Lower lobe of right lung (tissue), 2 donors: ENCODE measurements around the gene NXPE3. TPM values are rescaled to one million over a fixed set of nuclear protein-coding genes. Genes with fewer than 3 reads are reported as not detected.

Experiments
- ATAC-seq, 2 donors: fragments of 200-7000 bp; cut with Tn5 transposase; one replicate each; pipeline ENCODE4 v1.9.1; 2020 to 2022; ENCODE audit warnings: mild to moderate bottlenecking in 2 of 2, moderate library complexity in 2 of 2
- DNase-seq: peaks from one replicate; pipeline ENCODE4 v3.0.0-alpha.2; 2020
- H3K27ac ChIP-seq: fragments of 200-600 bp; one replicate; pipeline ENCODE4 v1.8.0; 2022
- H3K27me3 ChIP-seq: fragments of 200-600 bp; one replicate; pipeline ENCODE4 v1.8.0; 2022; ENCODE audit warnings: low read depth
- H3K36me3 ChIP-seq: fragments of 200-600 bp; one replicate; pipeline ENCODE4 v1.8.0; 2022; ENCODE audit warnings: mild to moderate bottlenecking
- H3K4me1 ChIP-seq: fragments of 200-600 bp; one replicate; pipeline ENCODE4 v1.8.0; 2022
- H3K4me3 ChIP-seq: fragments of 200-600 bp; one replicate; pipeline ENCODE4 v1.8.0; 2022; ENCODE audit warnings: mild to moderate bottlenecking
- H3K9me3 ChIP-seq: fragments of 200-600 bp; one replicate; pipeline ENCODE4 v1.8.0; 2022
- intact Hi-C: fragments of 100-400 bp; cut with DNase I; formaldehyde crosslinking; loops from one replicate; pipeline ENCODE4 v1.11.0; 2022
- total RNA-seq: library from RNA; stranded (reverse); fragmentation: NEBNext Ultra II Directional; extraction: Animal tissue kit (Norgen Biotek cat#: 25700); gene quantifications from one replicate; pipeline ENCODE4 v1.2.1, GENCODE V29; 2021
- TF ChIP-seq, protein P1 (sequence below): fragments of 200-600 bp; IDR thresholded peaks from one replicate; pipeline ENCODE4 v1.8.0; 2022; ENCODE audit warnings: antibody characterized with exemption, mild to moderate bottlenecking
- donor health status: DM: no; HTN: yes; CAD: no; lungs with severe emphysema.

The NXPE3 gene
- total RNA-seq, 1 donor from 2014 or later = 22.0 TPM

DNA sequence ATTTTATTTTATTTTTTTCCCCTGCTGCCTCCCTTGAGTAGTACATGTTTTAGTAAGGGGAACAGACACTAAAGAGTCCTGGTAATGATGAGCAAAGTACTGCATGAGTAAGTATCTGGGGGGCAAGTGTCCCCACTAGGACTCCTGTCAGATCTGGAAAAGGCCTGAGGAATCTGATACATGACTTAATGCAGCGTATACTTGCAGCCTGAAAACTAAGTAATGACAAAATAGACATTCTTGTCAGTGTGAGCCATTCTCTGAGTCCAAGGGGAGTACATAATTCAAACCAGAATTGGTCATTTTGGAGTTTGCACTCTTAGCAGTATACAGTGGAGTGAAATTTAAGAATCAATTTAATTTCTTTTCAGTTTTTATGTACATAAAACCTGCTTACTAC is 27.5 kb downstream of the NXPE3 start:
- intact Hi-C loops = no loop called here
- ATAC-seq (no peak), DNase-seq (no peak)
- H3K27me3 ChIP-seq = no peaks in the 10 kb centered on the region
- no peaks in the 10 kb centered on the region for H3K9me3 ChIP-seq
- no peak overlapping the region for H3K4me3 ChIP-seq
- peaks cover 13% of the 10 kb centered on the region for H3K36me3 ChIP-seq
- no peak overlapping the region for H3K27ac ChIP-seq
- TF ChIP-seq, protein P1, sequence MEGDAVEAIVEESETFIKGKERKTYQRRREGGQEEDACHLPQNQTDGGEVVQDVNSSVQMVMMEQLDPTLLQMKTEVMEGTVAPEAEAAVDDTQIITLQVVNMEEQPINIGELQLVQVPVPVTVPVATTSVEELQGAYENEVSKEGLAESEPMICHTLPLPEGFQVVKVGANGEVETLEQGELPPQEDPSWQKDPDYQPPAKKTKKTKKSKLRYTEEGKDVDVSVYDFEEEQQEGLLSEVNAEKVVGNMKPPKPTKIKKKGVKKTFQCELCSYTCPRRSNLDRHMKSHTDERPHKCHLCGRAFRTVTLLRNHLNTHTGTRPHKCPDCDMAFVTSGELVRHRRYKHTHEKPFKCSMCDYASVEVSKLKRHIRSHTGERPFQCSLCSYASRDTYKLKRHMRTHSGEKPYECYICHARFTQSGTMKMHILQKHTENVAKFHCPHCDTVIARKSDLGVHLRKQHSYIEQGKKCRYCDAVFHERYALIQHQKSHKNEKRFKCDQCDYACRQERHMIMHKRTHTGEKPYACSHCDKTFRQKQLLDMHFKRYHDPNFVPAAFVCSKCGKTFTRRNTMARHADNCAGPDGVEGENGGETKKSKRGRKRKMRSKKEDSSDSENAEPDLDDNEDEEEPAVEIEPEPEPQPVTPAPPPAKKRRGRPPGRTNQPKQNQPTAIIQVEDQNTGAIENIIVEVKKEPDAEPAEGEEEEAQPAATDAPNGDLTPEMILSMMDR = no peak
- H3K4me1 ChIP-seq = peaks cover 13% of the 10 kb centered on the region

DNA sequence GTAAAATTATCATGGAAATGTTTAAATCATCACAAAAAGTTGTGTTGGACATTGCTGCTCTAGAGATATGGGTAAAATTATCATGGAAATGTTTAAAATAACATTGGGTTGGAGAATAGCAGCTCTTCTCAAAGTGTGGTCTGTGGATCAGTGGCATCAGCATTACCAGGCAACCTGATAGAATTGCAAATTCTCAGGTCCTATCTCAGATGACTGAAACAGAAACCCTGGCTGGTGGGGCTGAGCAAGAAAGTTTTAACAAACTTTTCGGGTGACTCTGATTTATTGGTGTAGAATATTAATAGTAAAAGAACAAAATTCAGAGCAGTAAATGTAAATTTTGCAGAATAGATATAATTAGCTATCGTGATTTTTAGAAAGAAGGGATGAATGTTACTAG is 28.9 kb downstream of the NXPE3 start:
- Histone ChIP-seq H3K36me3 (peaks cover 5% of the 10 kb centered on the region), H3K9me3 (no peaks in the 10 kb centered on the region), H3K4me1 (peaks cover 13% of the 10 kb centered on the region), H3K27ac (no peak overlapping the region), H3K4me3 (no peak overlapping the region), H3K27me3 (no peaks in the 10 kb centered on the region)
- TF ChIP-seq, protein P1 = no peak
- ATAC-seq (no peak), DNase-seq (no peak)
- intact Hi-C loops = no loop called here

DNA sequence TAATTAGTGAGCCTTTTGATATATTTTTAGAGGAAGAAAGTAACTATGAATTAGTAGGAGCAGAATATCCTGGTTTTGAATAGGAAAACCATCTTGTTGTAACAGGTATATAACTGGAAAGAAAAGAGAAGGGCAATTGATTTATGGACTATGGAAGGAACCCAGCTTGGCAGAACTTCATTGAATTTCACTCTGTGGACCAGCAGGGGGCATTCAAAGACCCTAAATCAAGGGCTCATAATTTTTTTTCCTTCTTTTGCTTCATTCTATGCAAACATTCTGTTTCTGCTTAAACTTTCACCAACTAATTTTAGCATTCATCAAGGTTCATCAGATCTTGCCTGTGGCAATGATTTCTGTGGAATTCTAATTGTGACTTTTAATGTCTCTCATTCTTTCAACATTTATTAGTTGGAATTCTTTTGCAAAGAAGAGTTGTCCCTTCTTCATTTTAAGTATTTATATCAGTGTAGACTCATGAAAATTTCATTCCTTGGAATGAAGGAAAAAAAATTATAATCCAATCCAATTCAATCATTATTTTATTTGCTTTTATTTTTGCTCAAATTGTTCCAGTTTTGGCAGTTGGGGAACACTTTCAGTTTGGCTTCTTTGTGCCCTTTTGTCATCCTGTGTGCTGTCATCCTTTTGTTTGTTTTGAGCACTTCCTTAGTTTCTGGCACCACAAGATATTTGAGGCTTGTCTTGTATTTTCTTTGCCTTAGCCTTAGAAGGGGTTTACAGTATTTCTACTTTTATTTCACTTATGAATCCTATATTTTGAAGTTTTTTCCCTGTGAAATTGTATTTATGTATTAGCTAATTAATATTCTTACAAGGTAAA is 30.4 kb downstream of the NXPE3 start:
- peaks cover 26% of the 10 kb centered on the region for H3K4me1 ChIP-seq
- ATAC-seq (peak; percentile 71 to 73), DNase-seq (no peak)
- TF ChIP-seq, protein P1 = peak; percentile 69
- H3K36me3 ChIP-seq = no peaks in the 10 kb centered on the region
- peak overlapping the region; percentile 61 for H3K27ac ChIP-seq
- H3K4me3 ChIP-seq = no peak overlapping the region
- no peaks in the 10 kb centered on the region for H3K9me3 ChIP-seq
- intact Hi-C loops = loop anchor here (5.0 kb wide), 1 partner anchor 418 kb away; no protein-coding TSS in a partner anchor
- no peaks in the 10 kb centered on the region for H3K27me3 ChIP-seq

DNA sequence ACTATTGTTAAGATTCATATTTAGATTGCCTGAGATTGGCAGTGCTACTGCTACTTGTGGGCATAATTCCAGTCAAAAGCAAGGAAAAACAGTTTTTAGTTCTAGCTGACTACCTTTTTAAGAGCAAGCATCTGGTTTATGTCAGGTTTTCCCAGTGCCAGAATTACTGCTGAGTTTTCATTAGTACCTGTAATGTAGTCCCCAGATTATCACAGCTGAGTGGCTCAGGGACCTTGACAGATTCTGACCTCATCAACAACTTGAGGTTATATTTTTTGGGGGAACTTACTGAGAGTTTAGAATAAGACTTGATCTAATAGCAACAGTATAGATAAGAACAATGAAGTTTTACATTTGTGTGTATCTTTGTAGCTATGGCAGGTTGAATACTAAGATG is 31.0 kb downstream of the NXPE3 start:
- Histone ChIP-seq H3K4me1 (peaks cover 26% of the 10 kb centered on the region), H3K27me3 (no peaks in the 10 kb centered on the region), H3K4me3 (no peak overlapping the region), H3K27ac (peak overlapping the region; percentile 61), H3K9me3 (no peaks in the 10 kb centered on the region), H3K36me3 (no peaks in the 10 kb centered on the region)
- ATAC-seq (no peak), DNase-seq (no peak)
- TF ChIP-seq, protein P1 = no peak
- intact Hi-C loops = loop anchor here (5.0 kb wide), 1 partner anchor 417 kb away; no protein-coding TSS in a partner anchor

DNA sequence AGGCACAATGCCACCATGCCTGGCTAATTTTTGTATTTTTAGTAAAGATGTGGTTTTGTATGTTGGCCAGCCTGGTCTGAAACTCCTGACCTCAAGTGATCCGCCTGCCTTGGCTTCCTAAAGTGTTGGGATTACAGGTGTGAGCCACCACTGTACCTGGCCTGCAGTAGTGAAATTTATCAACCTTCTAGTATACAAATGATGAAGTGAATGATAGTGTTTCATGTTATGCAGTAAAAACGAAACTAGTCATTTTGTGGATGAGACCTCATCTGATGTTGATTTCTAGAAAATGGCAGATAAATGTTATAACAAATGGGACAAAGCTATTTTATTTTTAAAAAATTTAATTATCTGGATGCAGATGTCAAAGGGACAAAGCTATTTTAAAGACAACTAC is 32.9 kb downstream of the NXPE3 start:
- intact Hi-C loops = loop anchor here (5.0 kb wide), 1 partner anchor 415 kb away; no protein-coding TSS in a partner anchor
- no peak for DNase-seq

More for the DNA sequence above, 32.9 kb downstream of the NXPE3 start:
- Histone ChIP-seq H3K9me3 (no peaks in the 10 kb centered on the region), H3K36me3 (peaks cover under 1% of the 10 kb centered on the region), H3K27ac (no peak overlapping the region), H3K4me3 (no peak overlapping the region), H3K4me1 (peaks cover 26% of the 10 kb centered on the region), H3K27me3 (no peaks in the 10 kb centered on the region)
- no peak for ATAC-seq
- TF ChIP-seq, protein P1 = no peak
